Stimulated activated naive CD4-positive, alpha-beta T cell treated with Interleukin-2 at 50 U/mL for 16 hours (primary cell): Measurements from ENCODE around the gene PNPLA3.
"Not testable (repeated sequence)": the region's sequence is repeated elsewhere in the genome, so short reads cannot be mapped to it uniquely, and the experiment has no call there.

Experiments
- DNase-seq: peaks from one replicate; lab custom pipeline; 2025; lab: John Stamatoyannopoulos, UW

PNPLA3 gene

GRCh38 chr22:43889860-43890253 is 33.7 kb upstream of the PNPLA3 start:
- no peak for DNase-seq

- no peak for DNase-seq
These were observed 32.7 kb upstream of the PNPLA3 start for GRCh38 chr22:43890901-43891331.

DNA sequence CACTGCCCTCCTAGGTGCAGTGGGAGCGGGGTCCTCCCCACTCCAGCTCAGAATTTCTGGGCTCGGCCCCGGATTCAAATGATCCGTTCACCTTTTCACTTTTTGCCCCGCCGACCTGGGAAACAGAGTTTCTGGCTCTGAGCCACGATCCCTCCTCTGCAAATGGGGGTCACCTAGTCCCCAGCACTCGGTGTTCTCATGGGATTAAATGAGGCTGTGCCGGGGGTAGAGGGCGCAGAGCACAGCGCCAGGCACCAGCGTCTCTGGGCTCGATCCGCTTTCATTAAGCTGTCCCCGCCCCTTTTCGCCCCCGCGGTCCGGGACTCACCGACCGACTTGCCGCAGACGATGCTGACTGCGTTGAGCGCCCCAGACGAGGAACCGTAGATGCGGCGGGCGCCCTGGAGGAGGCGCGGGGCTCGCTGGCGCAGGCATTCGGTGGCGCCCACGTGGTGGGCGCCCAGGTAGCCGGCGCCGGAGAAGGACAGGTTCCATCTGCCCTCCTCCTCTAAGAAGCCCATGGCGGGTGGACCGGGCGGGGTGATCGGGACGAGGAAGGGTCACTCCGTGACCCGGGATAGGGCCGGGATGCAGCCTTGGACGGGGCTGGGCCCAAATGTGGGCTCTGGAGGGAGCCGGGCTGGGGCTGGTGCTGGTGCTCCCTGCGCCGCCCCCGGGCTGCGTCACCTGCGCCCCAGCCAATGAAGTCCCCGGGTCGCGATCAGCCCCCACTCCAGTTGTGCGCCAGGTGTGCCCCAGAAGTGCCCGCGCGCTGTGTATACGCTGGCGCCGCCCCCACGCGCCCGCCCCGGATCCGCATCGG is 32.0 kb upstream of the PNPLA3 start, which contains the start of gene PNPLA5:
TSS of gene PNPLA5 (minus strand) at position 654 of the 823 bp plus-strand sequence. CDS start at position 521, 133 bp downstream.
- peak; percentile 9 for DNase-seq

- no peak for DNase-seq
These were observed 31.3 kb upstream of the PNPLA3 start for GRCh38 chr22:43892183-43892894.

DNA sequence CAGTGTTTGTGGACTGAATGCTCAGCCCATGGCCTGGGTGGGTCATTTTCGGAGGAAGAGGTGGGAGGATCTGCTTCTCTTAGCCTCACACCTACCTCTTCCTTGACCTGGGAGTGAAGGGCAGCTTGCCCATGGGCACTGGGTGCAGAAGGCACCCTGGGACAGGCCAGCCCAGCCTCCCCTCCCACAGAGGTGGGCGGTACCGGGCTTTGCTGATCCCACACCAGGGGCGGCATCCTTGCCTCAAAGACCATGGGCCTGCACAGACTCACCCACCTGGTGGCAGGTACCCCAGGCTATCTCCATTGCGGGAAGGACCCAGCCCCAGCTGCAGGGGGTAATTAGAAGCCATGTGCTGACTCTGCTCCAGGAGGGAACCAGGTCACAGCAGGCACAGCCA is 30.3 kb upstream of the PNPLA3 start:
- DNase-seq: no peak

DNA sequence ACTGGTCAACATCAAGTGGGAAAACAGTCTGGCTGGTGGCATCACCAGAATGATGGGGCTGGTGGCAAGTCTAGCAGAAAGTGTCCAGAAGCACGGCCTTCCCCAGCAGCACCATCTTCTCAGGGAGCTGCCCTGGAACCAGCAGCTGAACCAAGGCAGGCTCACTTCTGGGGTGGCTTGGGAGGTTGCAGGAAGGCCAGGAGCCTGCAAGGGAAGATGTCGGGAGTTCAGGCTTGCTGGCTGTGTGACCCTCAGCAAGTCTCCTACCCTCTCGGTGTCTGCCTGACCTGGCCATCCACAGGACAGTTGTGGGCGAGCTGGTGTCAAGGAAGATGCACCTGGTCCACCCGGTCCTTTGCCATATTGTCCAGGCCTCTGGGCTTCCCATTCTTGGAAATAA is 29.5 kb upstream of the PNPLA3 start:
- no peak for DNase-seq

- no peak for DNase-seq
These were observed 27.5 kb upstream of the PNPLA3 start for GRCh38 chr22:43895986-43896645.

GRCh38 chr22:43897751-43898261 is 25.8 kb upstream of the PNPLA3 start:
- no peak for DNase-seq

DNA sequence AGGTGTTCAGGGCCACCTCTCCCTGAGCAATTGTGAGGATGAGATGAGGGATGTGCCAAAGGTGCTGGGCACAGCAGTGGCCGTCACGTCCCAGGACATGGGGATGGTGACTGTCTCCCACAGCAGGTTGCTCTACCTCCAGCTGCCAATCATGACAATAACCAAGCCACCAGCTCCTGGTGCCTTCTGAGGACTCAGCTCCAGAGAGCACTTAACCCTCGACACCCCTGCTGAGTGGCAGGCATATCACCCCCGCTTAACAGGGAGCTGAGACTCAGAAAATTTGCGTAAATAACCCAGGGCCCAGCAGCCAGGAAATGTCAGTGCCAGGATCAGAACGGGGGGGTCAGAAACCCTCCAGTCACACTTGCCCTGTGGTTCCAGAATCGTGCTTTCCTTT is 23.4 kb upstream of the PNPLA3 start:
- DNase-seq: no peak

DNA sequence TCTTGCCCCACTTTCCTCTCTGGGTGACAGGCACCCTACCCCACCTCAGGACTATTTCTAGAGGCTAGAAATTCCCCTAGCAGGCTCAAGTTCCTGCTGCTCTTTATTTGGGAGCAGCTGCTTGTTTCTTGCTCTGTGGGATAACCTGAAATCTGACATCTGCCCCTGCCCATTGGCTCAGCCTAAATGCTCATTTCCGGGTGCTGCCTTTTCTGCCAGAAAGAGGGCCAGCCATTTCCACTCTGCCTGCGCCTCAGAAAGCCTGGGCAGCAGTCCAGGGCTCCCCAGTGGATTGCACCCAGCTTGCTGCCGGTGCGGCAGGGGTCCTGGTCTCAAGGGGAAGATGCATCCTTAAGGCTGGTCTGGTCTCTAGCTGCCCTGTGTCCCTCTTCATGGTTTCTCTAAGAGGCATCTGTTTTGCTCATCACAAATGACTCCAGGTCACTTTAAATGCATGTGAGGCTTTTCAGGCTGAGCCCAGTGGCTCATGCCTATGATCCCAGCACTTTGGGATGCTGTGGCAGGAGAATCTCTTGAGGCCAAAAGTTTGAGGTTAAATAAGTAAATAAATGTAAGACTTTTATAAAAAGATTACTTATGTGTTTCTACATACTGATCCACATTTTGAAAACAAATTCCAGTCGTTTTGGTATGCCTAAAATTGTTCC is 21.5 kb upstream of the PNPLA3 start:
- DNase-seq: no peak

DNA sequence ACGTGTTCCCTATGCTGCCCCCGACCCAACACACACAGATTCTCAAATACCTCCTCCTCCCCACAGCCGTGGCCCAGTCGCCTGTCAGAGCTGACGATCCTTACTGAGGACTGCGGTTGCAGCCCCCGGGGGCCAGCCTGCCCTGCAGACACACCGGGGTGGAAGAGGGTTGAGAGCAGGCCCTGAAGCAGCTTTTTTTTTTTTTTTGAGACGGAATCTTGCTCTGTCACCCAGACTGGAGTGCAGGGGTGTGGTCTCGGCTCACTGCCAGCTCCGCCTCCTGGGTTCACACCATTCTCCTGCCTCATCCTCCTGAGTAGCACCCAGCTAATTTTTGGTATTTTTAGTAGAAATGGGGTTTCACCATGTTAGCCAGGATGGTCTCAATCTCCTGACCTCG is 20.6 kb upstream of the PNPLA3 start:
- not testable (repeated sequence) for DNase-seq

- not testable (repeated sequence) for DNase-seq
These were observed 19.2 kb upstream of the PNPLA3 start for GRCh38 chr22:43904412-43904811.

- no peak for DNase-seq
These were observed 17.9 kb upstream of the PNPLA3 start for GRCh38 chr22:43905681-43906080.

DNA sequence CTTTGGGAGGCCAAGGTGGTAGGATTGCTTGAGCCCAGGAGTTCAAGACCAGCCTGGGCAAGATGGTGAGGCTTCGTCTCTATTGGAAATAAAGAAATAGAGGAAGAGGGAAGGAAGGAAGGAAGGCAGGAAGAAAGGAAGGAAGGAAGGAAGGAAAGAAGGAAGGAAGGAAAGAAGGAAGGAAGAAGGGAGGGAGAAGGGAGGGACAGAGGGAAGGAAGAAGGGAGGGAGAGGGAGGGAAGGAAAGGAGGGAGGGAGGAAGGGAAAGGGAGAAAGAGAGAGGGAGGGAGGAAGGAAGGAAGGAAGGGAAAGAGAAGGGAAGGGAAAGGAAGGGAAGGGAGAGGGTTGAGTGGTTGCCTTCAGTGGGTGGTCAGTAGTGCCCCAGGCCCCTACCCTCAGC is 13.9 kb upstream of the PNPLA3 start:
- no peak for DNase-seq

GRCh38 chr22:43910178-43910695 is 13.4 kb upstream of the PNPLA3 start:
- DNase-seq: no peak

DNA sequence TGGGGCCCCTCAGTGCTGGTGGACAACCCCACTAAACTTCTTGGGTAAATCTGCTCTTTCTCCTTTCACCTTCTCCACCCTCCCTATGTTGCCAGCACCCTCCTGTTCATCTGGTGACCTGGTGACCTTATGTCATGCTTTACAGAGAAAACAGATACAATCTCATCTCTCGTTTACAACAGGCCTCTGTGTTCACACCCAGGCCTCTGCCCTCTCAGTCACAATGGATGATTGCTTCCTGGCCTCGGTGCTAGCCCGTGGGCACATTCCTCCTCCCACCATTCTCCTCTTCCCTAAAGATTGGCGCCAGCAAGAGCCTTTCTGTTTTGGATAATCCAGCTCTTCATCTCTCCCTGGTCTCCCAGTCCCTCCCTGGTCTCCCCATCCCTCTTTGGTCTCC is 12.3 kb upstream of the PNPLA3 start:
- no peak for DNase-seq

DNA sequence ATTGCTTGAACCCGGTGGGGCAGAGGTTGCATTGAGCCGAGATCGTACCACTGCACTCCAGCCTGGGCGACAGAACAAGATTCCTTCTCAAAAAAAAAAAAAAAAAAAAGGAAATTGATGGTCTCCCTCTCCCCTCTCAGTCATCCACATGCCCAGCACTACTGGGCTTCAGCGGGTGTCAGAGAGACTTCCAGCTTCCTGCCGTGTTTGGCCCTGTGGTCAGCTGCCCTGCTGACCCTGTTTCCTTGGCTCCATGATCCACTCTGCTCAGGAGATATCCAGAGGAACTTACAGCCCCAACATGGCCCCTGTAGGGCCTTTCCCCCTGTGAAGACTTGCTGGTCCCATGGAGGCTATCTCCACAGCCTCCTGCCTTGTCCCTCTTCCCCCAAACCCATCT is 6.1 kb upstream of the PNPLA3 start:
- DNase-seq: no peak

DNA sequence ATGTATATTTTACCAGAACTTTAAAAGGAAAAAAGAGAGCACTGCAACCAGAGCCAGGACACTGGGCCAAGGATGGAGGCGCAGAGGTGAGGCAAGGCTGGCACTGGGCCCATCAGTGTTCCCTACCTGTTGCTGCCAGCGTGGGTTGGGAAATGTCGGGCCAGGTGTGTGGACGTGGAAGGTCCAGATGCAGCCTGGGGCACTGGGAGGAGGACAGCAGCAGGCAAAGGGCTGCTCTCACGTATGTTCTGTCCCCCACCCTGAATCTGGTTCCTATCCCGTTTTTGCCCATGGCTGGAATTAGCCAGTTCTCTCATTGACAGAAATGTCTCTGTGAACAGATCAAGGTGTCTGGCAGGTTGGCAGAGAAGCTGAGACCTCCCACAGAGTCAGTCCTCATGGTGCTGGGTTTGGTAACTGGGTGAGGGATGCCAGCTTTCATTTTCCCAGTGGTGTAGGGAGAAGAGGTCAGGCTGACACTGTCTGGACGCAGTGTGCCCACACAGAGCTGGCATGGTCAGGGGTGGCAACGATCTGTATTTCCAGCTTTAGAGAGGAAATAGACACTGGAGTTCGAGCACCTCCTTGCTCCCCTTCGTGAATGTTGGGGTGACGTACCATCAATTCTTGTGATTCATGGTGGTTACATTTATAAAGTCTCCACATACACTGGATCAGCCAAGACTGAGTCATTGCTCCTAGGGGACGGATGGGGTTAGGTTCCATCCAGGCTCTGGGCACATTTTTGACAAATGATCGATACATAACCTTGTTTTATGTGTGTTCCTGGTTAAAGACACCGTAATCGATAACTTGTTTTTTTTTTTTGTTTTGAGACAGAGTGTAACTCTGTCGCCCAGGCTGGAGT is 4.3 kb upstream of the PNPLA3 start:
- DNase-seq: no peak

DNA sequence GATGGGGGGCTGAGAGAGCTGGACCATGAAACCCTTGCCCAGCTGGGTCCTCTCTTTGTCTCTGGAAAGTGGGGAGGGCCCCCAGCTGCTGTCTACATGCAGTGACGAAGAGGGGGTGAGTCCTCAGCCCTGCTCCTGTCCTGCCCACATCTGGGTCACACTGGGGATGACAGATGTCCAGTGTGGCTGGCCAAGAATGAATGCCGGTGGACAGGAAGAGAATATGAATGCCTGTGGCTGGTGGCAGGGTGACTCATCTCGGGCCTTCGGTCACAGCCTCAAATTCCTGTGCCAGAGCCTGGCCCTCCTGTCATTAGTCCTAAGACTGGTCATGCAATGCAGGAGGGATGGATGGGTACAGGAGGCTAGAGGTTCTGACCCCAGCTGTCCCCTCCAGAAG is 2.2 kb upstream of the PNPLA3 start:
- no peak for DNase-seq

DNA sequence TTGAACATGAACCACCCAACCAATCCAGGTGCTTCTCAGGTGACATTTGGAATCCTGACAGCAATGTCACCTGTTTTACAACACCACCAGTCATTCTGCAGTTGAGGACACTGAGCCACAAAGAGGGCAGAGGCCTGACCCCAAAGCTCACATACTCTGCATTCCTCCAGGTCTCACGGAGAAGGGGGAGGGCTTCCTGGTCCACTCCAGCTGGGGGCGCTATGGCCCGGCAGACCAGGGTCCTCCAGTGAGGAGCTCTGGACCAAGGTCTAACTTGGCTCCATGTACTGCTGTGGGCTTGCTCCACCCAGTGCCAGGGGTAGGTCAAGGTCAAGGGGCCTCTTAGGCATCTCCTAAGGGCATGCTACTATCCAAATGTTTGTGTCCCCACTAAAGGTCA is 1.5 kb upstream of the PNPLA3 start:
- no peak for DNase-seq

DNA sequence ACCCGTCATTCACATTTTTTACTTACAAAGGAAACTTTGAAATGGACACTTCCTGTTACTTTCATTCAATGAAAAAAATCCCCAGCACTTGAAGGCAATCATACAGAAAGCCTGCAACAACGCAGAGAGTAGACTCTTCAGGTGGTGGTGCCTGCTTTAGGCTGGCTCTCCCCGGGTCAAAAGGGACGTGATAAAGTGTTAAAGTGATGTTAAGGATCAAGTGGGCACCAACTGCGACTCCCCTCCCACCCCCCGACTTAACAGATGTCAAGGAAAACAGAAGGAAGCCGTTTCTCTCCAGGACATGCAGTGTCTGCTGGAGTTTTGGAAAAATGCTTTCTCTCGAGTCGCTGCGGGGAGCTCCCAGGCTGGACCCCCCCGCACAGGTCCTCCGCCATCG is 414 bp upstream of the PNPLA3 start:
- DNase-seq: no peak
